ENCODE measurements around the gene HOXD13.

GRCh38 chr2:176093145-176093897 is 800 bp downstream of the HOXD13 start:
- TF ChIP-seq CTCF (conservative IDR thresholded peaks at IDR 0.05; ENCODE audit: low read depth in 2 of 2) (peak in 1 of 2 experiments; percentile 20; a peak in 1 of 4 replicates), REST (IDR thresholded peaks at IDR 0.05; ENCODE audit: unreplicated experiment) (no peak)
